Esophagus muscularis mucosa (tissue), 4 donors: Measurements from ENCODE around the gene USH1G. TPM values are rescaled to one million over a fixed set of nuclear protein-coding genes. Genes with fewer than 3 reads are reported as not detected.

Experiments used
- DNase-seq: peaks from one replicate; pipeline ENCODE4 v3.0.0-alpha.2; 2017; ENCODE audit errors: extremely low spot score
- H3K27ac ChIP-seq, 4 donors: fragments of 200-600 bp; sonication (generic); replicated peaks in 1 of 4; 1 replicate in 3 of 4; 2 replicates in 1 of 4; pipeline ENCODE4 v1.5.1; 2016 to 2019; ENCODE audit warnings: mild to moderate bottlenecking in 1 of 4
- H3K27me3 ChIP-seq, 4 donors: fragments of 200-600 bp; sonication (generic); one replicate each; pipeline versions ENCODE4 v1.5.1 to v1.6.0; 2016 to 2019
- H3K36me3 ChIP-seq, 4 donors: fragments of 200-600 bp; sonication (generic); one replicate each; pipeline ENCODE4 v1.5.1; 2016 to 2019
- H3K4me1 ChIP-seq, 4 donors: fragments of 200-600 bp; sonication (generic); one replicate each; pipeline ENCODE4 v1.5.1; 2016 to 2019
- H3K4me3 ChIP-seq, 4 donors: fragments of 200-600 bp; sonication (generic); 1 replicate in 2 of 4; 2 replicates in 2 of 4; pipeline ENCODE4 v1.5.1; 2016 to 2019; ENCODE audit warnings: mild to moderate bottlenecking in 4 of 4, moderate library complexity in 1 of 4
- H3K9me3 ChIP-seq, 4 donors: fragments of 200-600 bp; sonication (generic); 1 replicate in 3 of 4; 2 replicates in 1 of 4; pipeline ENCODE4 v1.5.1; 2016 to 2019
- EP300 ChIP-seq: sonication (generic); formaldehyde crosslinking; IDR thresholded peaks from one replicate; pipeline ENCODE4 v1.6.1; 2017; ENCODE audit warnings: antibody characterized with exemption
- POLR2A ChIP-seq: fragments of 450-650 bp; IDR thresholded peaks from one replicate; pipeline ENCODE4 v1.6.1; 2017; ENCODE audit warnings: antibody characterized with exemption, moderate library complexity, mild to moderate bottlenecking, low read depth
- POLR2AphosphoS5 ChIP-seq, 2 donors: sonication (generic); formaldehyde crosslinking; IDR thresholded peaks; one replicate each; pipeline ENCODE4 v1.6.1; 2017; ENCODE audit warnings: antibody characterized with exemption in 2 of 2
- WGBS: methylation state at CpG from one replicate; pipeline ENCODE4 v1.1.5; 2018; 5-methylcytosine and 5-hydroxymethylcytosine counted together
- intact Hi-C: fragments of 100-400 bp; cut with DNase I; formaldehyde crosslinking; loops from one replicate; pipeline ENCODE4 v1.15.1; 2023
- total RNA-seq, 4 donors: library from RNA; depleted of rRNA; stranded (reverse); fragments of >200 nt; gene quantifications; one replicate each; pipeline versions ENCODE4 v1.1.0 to v1.2.1, GENCODE V29; 2016
- TF ChIP-seq, protein P1 (sequence below), 3 experiments: fragments of 200-600 bp in 2 of 3; fragments of 450-650 bp in 1 of 3; sonication (generic) in 2 of 3; IDR thresholded peaks; one replicate each; pipeline ENCODE4 v1.5.1; 2017 to 2019; ENCODE audit warnings: antibody characterized with exemption in 3 of 3, mild to moderate bottlenecking in 2 of 3, moderate library complexity in 1 of 3

The USH1G gene
- total RNA-seq, 4 donors from 2014 or later: 0.39 TPM; not detected in 3

DNA sequence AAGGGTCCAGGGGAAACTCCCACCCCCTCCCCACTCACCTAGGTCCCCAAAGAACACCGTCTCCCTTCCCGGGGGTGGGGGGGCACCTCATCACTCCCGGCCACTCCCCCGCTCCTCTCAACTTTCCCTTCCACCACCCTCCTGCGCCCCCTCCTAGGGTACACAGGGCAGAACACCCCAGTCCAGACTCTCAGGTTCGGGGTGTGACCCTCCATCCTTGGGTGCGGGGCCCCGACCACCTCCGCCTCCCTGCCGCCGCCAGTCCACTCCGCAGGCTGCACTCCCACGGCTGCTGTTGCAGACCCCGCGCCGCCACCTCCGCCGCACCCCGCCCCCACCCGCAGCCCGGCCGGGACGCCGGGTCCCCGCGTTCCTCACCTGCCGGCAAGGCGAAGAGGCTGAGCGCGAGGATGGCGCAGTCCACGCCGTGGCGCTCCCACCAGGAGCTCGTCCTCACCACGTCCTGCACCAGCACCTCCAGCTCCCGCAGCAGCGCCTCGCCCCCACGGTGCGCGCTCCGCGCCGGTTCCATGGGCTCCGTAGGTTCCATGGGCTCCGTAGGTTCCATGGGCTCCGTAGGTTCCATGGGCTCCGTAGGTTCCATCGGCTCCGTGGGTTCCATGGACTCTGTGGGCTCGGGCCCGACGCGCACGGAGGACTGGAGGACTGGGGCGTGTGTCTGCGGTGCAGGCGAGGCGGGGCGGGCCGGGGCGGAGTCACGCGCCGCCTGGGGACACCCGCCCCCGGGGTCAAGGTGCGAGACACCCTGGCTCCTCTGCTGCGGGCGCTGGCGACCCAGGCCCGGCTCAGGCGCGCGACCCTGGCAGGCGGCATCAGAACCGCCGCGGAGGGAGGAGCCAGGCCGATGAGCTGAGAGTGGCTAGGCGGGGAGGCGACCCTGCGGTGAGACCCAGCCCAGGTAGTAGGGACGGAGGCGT, 29.8 kb downstream of the USH1G start, which contains the start of gene FADS6:
Gene FADS6 (minus strand): TSS at position 660 of the 938 bp plus-strand sequence. CDS start 38 bp downstream, at position 622.
- peak within 1 kb of the TSS; percentile 38 to 51 (median 45) for H3K4me3 ChIP-seq
- intact Hi-C loops: no loop called here
- no peak within 1 kb of the TSS for H3K27ac ChIP-seq
- TF ChIP-seq, protein P1, sequence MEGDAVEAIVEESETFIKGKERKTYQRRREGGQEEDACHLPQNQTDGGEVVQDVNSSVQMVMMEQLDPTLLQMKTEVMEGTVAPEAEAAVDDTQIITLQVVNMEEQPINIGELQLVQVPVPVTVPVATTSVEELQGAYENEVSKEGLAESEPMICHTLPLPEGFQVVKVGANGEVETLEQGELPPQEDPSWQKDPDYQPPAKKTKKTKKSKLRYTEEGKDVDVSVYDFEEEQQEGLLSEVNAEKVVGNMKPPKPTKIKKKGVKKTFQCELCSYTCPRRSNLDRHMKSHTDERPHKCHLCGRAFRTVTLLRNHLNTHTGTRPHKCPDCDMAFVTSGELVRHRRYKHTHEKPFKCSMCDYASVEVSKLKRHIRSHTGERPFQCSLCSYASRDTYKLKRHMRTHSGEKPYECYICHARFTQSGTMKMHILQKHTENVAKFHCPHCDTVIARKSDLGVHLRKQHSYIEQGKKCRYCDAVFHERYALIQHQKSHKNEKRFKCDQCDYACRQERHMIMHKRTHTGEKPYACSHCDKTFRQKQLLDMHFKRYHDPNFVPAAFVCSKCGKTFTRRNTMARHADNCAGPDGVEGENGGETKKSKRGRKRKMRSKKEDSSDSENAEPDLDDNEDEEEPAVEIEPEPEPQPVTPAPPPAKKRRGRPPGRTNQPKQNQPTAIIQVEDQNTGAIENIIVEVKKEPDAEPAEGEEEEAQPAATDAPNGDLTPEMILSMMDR (IDR thresholded peaks at IDR 0.05): no peak
- TF ChIP-seq EP300: no peak
- no peak for TF ChIP-seq POLR2AphosphoS5 (IDR thresholded peaks at IDR 0.05)
- H3K9me3 ChIP-seq: no peaks in the 10 kb centered on the region
- peaks cover 7 to 16% (median 13%) of the 10 kb centered on the region in 4 donors for H3K4me1 ChIP-seq
- no peak for DNase-seq
- WGBS: 8% methylated on average over 25 of the region's 86 CpGs
- H3K36me3 ChIP-seq: no peaks in the 10 kb centered on the region
- peaks cover 0 to 81% (median 28%) of the 10 kb centered on the region in 4 donors for H3K27me3 ChIP-seq

DNA sequence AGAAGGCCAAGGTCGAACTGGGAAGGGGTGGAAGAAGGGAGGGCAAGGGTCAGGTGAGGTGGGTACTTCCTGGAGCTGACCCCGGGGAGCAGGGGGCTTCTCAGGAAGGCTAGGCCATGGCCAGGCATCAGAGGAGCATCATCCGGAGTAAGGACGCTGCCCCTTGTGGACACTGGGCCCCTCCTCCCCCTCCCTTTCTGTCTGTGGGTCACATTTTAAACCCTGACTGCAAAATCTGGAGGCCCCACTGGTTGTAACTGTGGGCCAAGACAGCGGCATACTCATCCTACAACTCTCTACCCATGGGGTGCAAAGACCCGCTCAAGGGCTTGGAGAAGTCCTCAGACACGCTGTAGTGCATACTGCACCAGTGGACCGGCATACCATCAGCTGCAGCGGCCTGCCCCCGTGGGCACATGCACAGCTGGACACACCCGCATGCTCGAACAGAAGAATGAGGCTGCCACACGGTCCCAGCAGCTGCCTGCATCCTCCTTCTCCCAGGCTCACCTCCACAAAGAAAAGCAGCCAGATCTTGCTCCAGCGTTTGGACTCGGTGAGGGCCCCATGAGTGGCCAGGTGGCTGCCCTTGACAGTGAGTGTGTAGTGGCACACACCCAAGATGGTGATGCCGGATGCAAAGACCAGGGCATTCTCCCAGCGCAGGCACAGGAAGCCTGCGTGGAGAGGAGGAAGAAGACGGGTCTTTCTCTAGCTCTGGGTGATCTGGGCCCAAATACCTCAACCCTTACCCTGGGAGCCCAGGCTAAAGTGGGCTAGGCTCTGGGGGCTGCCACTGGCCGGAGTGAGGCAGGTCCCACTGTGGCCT, 30.8 kb downstream of the USH1G start:
- Histone ChIP-seq H3K36me3 (no peaks in the 10 kb centered on the region), H3K27me3 (peaks cover 0 to 92% (median 28%) of the 10 kb centered on the region in 4 donors), H3K9me3 (no peaks in the 10 kb centered on the region), H3K27ac (no peak overlapping the region), H3K4me3 (peak overlapping the region in 1 of 4 donors; percentile 44), H3K4me1 (peaks cover 7 to 16% (median 13%) of the 10 kb centered on the region in 4 donors)
- DNase-seq: no peak
- WGBS: 69% methylated on average over 19 of the region's 20 CpGs
- intact Hi-C loops: no loop called here
- no peak for TF ChIP-seq POLR2A
- no peak for TF ChIP-seq EP300
- TF ChIP-seq, protein P1 (IDR thresholded peaks at IDR 0.05): no peak
- no peak for TF ChIP-seq POLR2AphosphoS5 (IDR thresholded peaks at IDR 0.05)

DNA sequence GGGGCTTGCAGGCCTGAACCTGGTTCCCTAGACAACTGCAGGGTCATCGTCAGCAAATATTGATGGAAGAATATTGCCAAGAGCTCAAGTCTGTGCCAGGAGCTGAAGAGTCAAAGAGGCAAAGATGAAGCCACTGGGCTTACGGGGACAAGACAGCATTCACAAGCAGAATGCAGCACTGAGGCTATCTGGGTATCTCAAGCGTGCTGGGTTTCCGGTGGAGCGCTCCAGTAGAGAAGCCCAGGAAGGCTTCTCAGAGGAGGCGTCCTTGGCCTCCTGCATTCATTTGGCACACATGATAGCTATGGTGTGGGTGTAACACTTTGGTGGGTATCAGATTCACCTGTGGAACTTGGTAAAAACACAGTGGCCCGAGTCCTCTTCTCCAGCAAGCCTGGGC, 32.5 kb downstream of the USH1G start:
- DNase-seq: no peak
- no peak for TF ChIP-seq EP300
- TF ChIP-seq POLR2A: no peak
- no peak for TF ChIP-seq POLR2AphosphoS5 (IDR thresholded peaks at IDR 0.05)
- TF ChIP-seq, protein P1 (IDR thresholded peaks at IDR 0.05): no peak
- WGBS: 91% methylated on average over 7 of the region's 7 CpGs
- Histone ChIP-seq H3K27me3 (peaks cover 0 to 86% (median 28%) of the 10 kb centered on the region in 4 donors), H3K4me3 (no peak overlapping the region), H3K9me3 (no peaks in the 10 kb centered on the region), H3K27ac (no peak overlapping the region), H3K4me1 (peaks cover 7 to 16% (median 13%) of the 10 kb centered on the region in 4 donors), H3K36me3 (no peaks in the 10 kb centered on the region)
- intact Hi-C loops: no loop called here

DNA sequence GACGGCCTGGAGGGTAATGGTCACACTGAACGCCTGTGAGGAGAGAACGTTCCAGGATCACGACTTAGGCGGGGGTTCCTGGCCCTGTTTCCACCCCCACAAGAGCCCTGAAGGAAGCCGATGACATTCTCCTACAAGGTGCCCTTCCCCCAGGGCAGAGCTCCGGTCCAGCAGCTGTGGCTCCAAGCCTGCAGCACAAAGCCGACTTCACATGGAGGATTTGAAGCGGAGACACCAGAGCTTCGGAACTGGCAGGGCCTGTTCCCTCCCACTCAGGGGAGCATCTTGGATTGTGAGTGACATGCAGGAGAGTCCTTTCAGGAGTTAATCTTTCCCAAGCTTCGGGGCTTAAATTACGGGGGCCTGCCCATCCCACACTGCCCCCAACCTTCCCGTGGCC, 34.6 kb downstream of the USH1G start:
- H3K27me3 ChIP-seq: peaks cover 0 to 79% (median 13%) of the 10 kb centered on the region in 4 donors
- H3K9me3 ChIP-seq: no peaks in the 10 kb centered on the region
- H3K4me3 ChIP-seq: no peak overlapping the region
- no peak for DNase-seq
- no peak overlapping the region for H3K27ac ChIP-seq
- no peaks in the 10 kb centered on the region for H3K36me3 ChIP-seq
- 65% methylated on average over 13 of the region's 13 CpGs for WGBS
- peaks cover 4 to 10% (median 8%) of the 10 kb centered on the region in 4 donors for H3K4me1 ChIP-seq
- intact Hi-C loops: no loop called here
- TF ChIP-seq POLR2AphosphoS5 (IDR thresholded peaks at IDR 0.05): no peak
- TF ChIP-seq, protein P1 (IDR thresholded peaks at IDR 0.05): no peak
